Measurements from ENCODE around the gene ARHGAP29. TPM values are rescaled to one million over a fixed set of nuclear protein-coding genes. Genes with fewer than 3 reads are reported as not detected.

ARHGAP29 gene
- total and polyA plus RNA-seq, 2 of the 4 experiments (the other 2 are of a cell fraction) = 19.1 to 30.3 TPM

- Histone ChIP-seq H2AK5ac (ENCODE audit: low read depth, low read length) (no peak overlapping the region), H3K79me1 (ENCODE audit: low read depth in 1 of 2, low read length in 2 of 2) (no peaks in the 10 kb centered on the region), H3K4ac (ENCODE audit: low read depth, low read length) (no peak overlapping the region), H3K9me1 (ENCODE audit: insufficient read depth, low read length) (no peaks in the 10 kb centered on the region), H3K14ac (replicated peaks; ENCODE audit: low read depth, low read length) (no peak overlapping the region), H3K27me3 (ENCODE audit: control insufficient read depth, insufficient read depth, low read length) (no peaks in the 10 kb centered on the region; the same call in 1 of the 2 replicates), H4K91ac (ENCODE audit: insufficient read depth, low read depth, low read length) (no peak overlapping the region), H3K9me3 (ENCODE audit: control insufficient read depth, insufficient read depth, low read length) (no peaks in the 10 kb centered on the region), H3K36me3 (ENCODE audit: control insufficient read depth, insufficient read depth, low read length) (no peaks in the 10 kb centered on the region), H3K4me2 (ENCODE audit: low read depth, low read length) (no peak overlapping the region), H2AFZ (replicated peaks; ENCODE audit: low read length, poor library complexity) (no peak overlapping the region), H2AK9ac (replicated peaks; ENCODE audit: low read depth, low read length, poor library complexity) (no peak overlapping the region), H3K4me3 (ENCODE audit: insufficient read depth, low read depth, low read length) (no peak overlapping the region), H3K4me1 (ENCODE audit: control insufficient read depth, insufficient read depth, low read length) (peaks cover 4% of the 10 kb centered on the region; the same call in 1 of the 2 replicates), H4K8ac (ENCODE audit: low read depth in 2 of 2, low read length in 2 of 2) (no peak overlapping the region), H3K27ac (ENCODE audit: insufficient read depth, low read length) (no peak overlapping the region), H4K20me1 (ENCODE audit: insufficient read depth, low read length) (no peaks in the 10 kb centered on the region), H2BK120ac (ENCODE audit: low read depth, low read length) (no peak overlapping the region), H2BK20ac (ENCODE audit: low read depth, low read length) (no peak overlapping the region), H4K5ac (ENCODE audit: low read depth, low read length) (no peak overlapping the region), H3K9ac (ENCODE audit: low read depth, low read length) (no peak overlapping the region), H2BK15ac (ENCODE audit: low read depth, low read length) (no peak overlapping the region), H3K56ac (ENCODE audit: extremely low read depth, insufficient read depth, low read length) (no peak overlapping the region), H3K23ac (ENCODE audit: low read depth, low read length) (no peak overlapping the region), H3K18ac (ENCODE audit: low read depth, low read length) (no peak overlapping the region; the same call in 1 of the 2 replicates), H2BK5ac (ENCODE audit: low read depth, low read length, poor library complexity, severe bottlenecking) (no peak overlapping the region)
- no CpG with 5 or more reads among the region's 2 CpGs for WGBS, 2 experiments (ENCODE audit: extremely low coverage in 2 of 2, insufficient read length in 1 of 2)
- BruUV-seq (replicated peaks) = no TSS peak
- dilution Hi-C loops (cut with HindIII; ENCODE audit: low sequenced_read_pairs, unreplicated experiment) (no loop called here), intact Hi-C loops (cut with micrococcal nuclease) (loop anchor here (5.0 kb wide), 1 partner anchor 36 kb away; no protein-coding TSS in a partner anchor), in situ Hi-C loops (cut with MboI; ENCODE audit: low sequenced_read_pairs) (no loop called here)
- DNase-seq (peak; percentile 38), ATAC-seq (ENCODE audit: low read depth) (peak; percentile 49)
- TF ChIP-seq MAFK (IDR thresholded peaks at IDR 0.05; ENCODE audit: low read depth, low read length) = no peak
- TF ChIP-seq NFE2L2 (IDR thresholded peaks at IDR 0.05; ENCODE audit: low read depth, low read length) = no peak
- no peak for TF ChIP-seq ELK1 (IDR thresholded peaks at IDR 0.05; ENCODE audit: borderline replicate concordance, low read depth, low read length)
- TF ChIP-seq RFX5 (IDR thresholded peaks at IDR 0.05; ENCODE audit: low read depth, low read length) = no peak
- no peak for TF ChIP-seq CEBPB (IDR thresholded peaks at IDR 0.05; ENCODE audit: low read depth, low read length)
- TF ChIP-seq USF2 (IDR thresholded peaks at IDR 0.05; ENCODE audit: low read depth, low read length) = no peak
- no peak for TF ChIP-seq MAZ (IDR thresholded peaks at IDR 0.05; ENCODE audit: borderline replicate concordance, low read depth, low read length)
- no peak for TF ChIP-seq RCOR1 (IDR thresholded peaks at IDR 0.05; ENCODE audit: insufficient replicate concordance, low read length)
- TF ChIP-seq SMC3 (IDR thresholded peaks at IDR 0.05; ENCODE audit: low read depth, low read length) = no peak
- TF ChIP-seq MXI1 (IDR thresholded peaks at IDR 0.05; ENCODE audit: borderline replicate concordance, low read depth, low read length) = no peak
- no peak for TF ChIP-seq POLR2A (IDR thresholded peaks at IDR 0.05; ENCODE audit: low read depth, low read length)
- no peak for TF ChIP-seq CHD1 (IDR thresholded peaks at IDR 0.05; ENCODE audit: low read depth, low read length)
- no peak for TF ChIP-seq FOS (IDR thresholded peaks at IDR 0.05; ENCODE audit: low read depth, low read length)
- no peak for TF ChIP-seq RAD21 (IDR thresholded peaks at IDR 0.05; ENCODE audit: low read length)
- no peak for TF ChIP-seq CTCF (conservative IDR thresholded peaks at IDR 0.05; ENCODE audit: low read depth, low read length)
- TF ChIP-seq BHLHE40 (IDR thresholded peaks at IDR 0.05; ENCODE audit: low read depth, low read length) = no peak
- CTCF ChIA-PET = interaction anchor here (0.9 to 1.4 kb wide), 2 partner anchors 11 to 193 kb away, joined by 4 to 7 read pairs; no protein-coding TSS in a partner anchor
- POLR2A ChIA-PET (ENCODE audit: unreplicated experiment) = no interaction called here
These were observed 94.1 kb downstream of the ARHGAP29 start for GRCh38 chr1:94143173-94143808.

Measured in IMR-90 (cell line).